ENCODE measurements around the gene TMEM38A.
"Not testable (repeated sequence)": the region's sequence is repeated elsewhere in the genome, so short reads cannot be mapped to it uniquely, and the experiment has no call there.

The TMEM38A gene

DNA sequence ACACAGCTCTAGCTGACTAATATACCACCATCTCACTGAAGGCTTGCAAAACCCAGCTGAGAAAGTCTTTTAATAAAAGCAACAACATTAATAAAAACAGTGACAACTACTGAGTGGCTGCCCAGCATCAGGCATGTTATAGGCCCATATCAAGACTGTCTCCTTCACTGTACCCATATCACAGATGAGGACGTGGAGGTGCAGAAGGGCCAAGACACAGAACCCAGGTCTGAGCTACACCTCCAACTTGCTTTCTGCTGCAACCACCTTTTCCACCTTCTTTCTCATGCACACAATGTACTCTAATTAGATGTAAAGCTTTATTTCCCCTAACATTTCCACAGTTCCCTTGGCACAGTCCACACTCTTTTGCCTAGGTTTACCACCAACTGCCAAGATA is 22.3 kb upstream of the TMEM38A start:
- no peak for DNase-seq (ENCODE audit: low spot score)

- no peak for DNase-seq (ENCODE audit: low spot score)
Measured at GRCh38 chr19:16640951-16641350, 20.0 kb upstream of the TMEM38A start.

DNA sequence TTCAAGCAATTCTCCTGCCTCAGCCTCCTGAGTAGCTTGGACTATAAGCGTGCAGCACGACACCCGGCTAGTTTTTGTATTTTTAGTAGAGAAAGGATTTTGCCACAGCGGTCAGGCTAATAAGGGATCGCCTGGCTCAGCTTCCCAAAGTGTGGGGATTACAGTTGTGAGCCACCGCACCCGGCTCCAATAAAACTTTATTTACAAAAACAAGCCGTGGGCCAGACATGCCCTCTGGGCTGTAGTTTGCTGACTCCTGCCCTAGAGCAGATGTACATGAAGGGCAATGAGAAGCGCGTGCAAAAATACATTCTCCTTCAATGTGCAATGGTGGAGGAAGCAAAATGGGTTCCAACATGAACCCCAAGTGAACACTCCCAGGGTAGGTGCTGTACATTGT is 19.2 kb upstream of the TMEM38A start:
- no peak for DNase-seq (ENCODE audit: low spot score)

DNA sequence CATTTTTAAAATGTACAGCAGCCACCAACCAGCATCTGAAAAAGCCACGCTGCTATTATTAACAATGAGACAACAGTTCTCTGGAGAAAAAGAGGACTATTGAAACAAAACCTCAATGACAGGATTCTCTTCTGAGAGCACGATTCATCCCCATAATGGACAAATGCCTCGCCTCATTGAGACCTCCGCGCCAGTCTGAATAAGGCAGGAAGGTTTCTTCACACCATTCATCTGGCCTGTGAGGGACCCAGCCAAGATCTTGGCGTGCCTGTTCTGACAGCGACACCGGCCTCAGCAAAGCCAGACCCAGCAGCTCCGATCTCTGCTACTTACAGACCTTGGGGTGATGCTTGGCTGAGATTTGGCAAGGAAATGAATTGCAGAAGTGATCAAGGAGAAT is 15.8 kb upstream of the TMEM38A start:
- no peak for DNase-seq (ENCODE audit: low spot score)

- no peak for DNase-seq (ENCODE audit: low spot score)
Measured at GRCh38 chr19:16649734-16650133, 11.2 kb upstream of the TMEM38A start.

DNA sequence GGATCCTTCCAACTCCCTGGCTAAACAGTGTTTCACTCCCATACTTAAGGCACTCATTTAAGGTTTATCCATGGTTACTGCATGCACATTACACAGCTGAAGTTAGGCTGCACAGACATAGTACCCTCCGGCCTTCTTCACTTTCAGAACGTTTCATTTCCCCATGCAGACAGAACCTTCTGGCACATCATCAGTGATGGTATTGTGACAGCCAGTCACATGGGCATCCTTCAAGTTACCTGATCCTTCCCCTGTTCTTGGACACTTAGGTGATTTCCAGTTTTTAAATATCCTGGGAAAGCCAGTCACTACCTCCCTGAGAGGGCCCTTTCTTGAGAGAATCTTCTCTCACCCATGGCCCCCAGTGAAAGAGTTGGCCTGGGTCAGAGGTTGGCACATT is 10.1 kb upstream of the TMEM38A start:
- DNase-seq (ENCODE audit: low spot score), result no peak

DNA sequence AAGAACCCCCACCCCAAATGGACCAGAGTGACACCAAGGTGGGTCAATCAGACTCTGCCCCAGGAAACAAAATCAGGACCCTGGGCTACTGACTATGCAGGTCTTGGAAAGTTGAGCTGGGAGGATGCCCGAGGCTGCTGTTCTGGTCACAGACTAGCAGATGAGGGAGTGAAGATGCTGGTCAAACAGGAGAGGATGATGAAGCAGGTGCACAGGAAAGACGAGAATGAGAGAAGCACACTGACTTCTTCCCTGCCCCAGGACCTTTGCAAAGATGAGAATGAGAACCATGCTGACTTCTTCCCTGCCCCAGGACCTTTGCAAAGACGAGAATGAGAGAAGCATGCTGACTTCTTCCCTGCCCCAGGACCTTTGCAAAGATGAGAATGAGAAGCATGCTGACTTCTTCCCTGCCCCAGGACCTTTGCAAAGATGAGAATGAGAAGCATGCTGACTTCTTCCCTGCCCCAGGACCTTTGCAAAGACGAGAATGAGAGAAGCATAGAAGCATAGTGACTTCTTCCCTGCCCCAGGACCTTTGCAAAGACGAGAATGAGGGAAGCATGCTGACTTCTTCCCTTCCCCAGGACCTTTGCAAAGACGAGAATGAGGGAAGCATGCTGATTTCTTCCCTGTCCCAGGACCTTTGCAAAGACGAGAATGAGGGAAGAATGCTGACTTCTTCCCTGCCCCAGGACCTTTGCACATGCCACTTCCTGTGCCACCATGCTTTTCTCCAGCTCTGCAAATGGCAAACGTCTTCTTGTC is 9.3 kb upstream of the TMEM38A start:
- DNase-seq (ENCODE audit: low spot score), result not testable (repeated sequence)

GRCh38 chr19:16652854-16653253 is 8.1 kb upstream of the TMEM38A start:
- no peak for DNase-seq (ENCODE audit: low spot score)

- no peak for DNase-seq (ENCODE audit: low spot score)
Measured at GRCh38 chr19:16654140-16654539, 6.8 kb upstream of the TMEM38A start.

GRCh38 chr19:16654627-16655026 is 6.3 kb upstream of the TMEM38A start:
- DNase-seq (ENCODE audit: low spot score), result no peak

GRCh38 chr19:16655727-16656126 is 5.2 kb upstream of the TMEM38A start:
- no peak for DNase-seq (ENCODE audit: low spot score)

- no peak for DNase-seq (ENCODE audit: low spot score)
Measured at GRCh38 chr19:16657384-16657783, 3.6 kb upstream of the TMEM38A start.

DNA sequence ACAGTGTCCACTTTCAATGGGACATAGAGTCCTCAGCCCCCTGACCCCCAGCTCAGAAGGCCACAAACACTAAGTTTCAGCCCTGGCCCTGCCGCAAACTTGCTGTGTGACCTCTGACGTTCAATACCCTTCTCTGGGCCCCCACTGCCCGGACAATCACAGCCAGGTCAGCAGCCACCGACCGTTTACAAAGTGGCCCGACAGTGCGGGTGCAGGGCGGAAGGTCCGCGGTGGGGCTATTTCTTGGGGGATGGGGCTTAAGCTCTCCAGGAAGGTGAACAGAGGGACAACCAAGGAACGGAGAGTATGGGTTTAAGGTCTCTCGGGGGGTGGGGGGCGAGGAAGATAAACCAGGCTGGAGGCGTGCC is 1.5 kb upstream of the TMEM38A start:
- DNase-seq (ENCODE audit: low spot score), result no peak

GRCh38 chr19:16659832-16660708 is 869 bp upstream of the TMEM38A start, which contains the start of gene SMIM7:
Gene SMIM7 (minus strand): TSS chr19:16660144. CDS start chr19:16660110, 34 bp downstream.
- peak; percentile 99 for DNase-seq (ENCODE audit: low spot score)

- DNase-seq (ENCODE audit: low spot score), result no peak
Measured at GRCh38 chr19:16661480-16662034, 618 bp downstream of the TMEM38A start.

DNA sequence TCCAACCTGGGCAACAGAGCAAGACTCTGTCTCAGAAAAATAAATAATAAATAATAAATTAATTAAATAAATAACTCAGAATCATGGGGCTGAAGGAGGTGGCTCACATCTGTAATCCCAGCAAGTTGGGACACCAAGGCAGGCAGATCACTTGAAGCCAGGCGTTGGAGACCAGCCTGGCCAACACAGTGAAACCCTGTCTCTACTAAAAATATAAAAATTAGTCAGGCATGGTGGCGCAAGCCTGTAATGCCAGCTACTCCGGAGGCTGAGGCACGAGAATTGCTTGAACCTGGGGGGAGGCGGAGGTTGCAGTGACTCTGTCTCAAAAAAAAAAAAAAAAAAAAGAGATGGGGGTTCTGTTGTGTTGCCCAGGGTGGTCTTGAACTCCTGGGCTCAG is 7.2 kb downstream of the TMEM38A start:
- DNase-seq (ENCODE audit: low spot score), result no peak

DNA sequence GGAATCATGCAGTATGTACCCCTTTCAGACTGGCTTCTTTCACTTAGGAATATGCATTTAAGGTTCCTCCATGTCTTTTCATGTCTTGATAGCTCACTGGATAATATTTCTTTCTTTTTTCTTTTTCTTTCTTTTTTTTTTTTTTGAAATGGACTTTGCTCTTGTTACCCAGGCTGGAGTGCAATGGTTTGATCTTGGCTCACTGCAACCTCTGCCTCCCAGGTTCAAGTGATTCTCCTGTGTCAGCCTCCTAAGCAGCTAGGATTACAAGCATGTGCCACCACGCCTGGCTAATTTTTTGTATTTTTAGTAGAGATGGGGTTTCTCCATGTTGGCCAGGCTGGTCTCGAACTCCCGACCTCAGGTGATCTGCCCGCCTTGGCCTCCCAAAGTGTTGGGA is 7.8 kb downstream of the TMEM38A start:
- DNase-seq (ENCODE audit: low spot score), result not testable (repeated sequence)

- no peak for DNase-seq (ENCODE audit: low spot score)
Measured at GRCh38 chr19:16670291-16670690, 9.4 kb downstream of the TMEM38A start.

DNA sequence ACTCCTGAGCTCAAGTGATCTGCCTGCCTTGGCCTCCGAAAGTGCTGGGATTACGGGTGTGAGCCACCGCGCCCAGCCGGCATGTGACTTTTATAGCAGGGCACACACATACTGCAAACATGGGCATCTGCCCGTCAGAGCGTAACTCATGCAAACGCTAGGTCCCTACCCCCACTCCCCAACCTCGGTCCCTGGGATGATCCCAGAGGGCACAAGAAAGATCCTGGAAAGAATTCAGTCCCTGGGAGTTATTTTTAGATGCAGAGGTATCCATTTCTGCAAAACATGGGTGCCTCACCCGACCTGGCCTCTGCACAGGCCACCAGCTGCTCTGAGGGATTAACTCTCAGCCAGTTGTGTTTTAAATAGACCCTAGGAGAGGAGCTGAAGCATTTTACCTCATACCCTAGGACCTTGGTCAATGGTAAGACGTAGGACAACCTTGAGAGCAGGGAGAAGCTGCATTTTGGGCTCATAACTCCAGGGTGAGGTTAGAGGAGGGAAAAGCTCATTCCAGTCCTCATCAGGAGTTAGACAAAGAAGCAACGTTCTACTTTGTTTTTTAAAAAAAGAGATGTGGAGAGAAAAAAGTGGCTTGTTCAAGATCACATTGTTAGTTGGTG is 10.8 kb downstream of the TMEM38A start:
- no peak for DNase-seq (ENCODE audit: low spot score)

DNA sequence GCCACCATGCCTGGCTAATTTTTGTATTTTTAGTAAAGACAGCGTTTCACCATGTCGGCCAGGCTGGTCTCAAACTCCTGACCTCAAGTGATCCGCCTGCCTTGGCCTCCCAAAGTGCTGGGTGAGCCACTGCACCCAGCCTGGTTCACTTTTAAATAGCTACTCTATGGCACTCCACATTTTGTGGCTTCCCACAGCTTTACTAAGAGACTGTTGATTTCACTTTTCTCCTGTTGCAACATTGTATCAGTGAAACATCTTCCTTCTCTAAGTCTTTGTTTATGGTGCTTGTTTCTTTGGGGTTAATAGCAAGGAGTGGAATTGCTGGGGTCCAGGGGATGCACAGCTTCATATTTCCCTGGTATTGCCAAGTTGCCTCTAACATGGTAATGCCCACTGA is 12.3 kb downstream of the TMEM38A start:
- DNase-seq (ENCODE audit: low spot score), result no peak

DNA sequence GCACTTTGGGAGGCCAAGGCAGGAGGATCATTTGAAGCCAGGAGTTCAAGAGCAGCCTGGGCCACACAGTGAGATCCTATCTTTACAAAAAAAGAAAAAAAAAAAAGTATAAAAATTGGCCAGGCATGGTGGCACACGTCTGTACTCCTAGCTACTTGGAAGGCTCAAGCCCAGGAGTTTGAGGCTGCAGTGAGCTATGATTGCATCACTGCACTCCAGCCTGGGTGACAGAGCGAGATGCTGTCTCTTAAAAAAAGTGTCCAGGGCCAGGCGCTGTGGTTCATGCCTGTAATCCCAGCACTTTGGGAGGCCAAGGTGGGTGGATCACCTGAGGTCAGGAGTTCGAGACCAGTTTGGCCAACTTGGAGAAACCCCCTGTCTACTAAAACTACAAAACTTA is 12.9 kb downstream of the TMEM38A start:
- DNase-seq (ENCODE audit: low spot score), result not testable (repeated sequence)

DNA sequence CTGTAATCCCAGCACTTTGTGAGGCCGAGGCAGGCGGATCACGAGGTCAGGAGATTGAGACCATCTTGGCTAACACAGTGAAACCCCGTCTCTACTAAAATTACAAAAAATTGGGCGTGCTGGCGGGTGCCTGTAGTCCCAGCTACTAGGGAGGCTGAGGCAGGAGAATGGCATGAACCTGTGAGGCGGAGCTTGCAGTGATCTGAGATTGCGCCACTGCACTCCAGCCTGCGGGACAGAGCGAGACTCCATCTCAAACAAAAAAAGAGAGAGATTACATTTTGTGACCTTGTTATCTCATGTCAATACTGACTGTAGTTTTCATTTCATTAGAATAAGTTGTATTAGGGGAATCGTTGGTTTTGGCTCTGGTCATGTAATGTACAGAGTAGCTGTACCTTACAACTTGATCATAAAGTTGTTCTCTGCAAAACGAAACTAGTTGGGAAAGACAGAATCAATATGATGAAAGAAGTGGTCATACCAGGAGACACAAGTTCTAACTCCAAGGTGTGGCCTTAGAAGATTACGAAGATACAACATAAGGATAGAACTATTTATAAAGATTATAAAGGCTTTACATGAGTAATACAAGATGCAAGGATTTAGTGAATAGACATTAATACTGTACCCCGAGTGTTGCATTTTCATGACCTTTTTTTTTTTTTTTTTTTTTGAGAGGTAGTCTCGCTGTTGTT is 15.3 kb downstream of the TMEM38A start:
- DNase-seq (ENCODE audit: low spot score), result no peak

Data from activated CD4-positive, alpha-beta T cell treated with anti-CD3 and anti-CD28 coated beads, Interleukin-2, Interleukin-4, amounts not matched to agents 100 ng/mL and 50 ng/mL, durations not matched to agents 16 hours and 8 hours (primary cell).